WTC11 (cell line): ENCODE measurements around the gene APOA1.

Experiments used
- CTCF ChIP-seq: fragments of 200-600 bp; IDR thresholded peaks from 2 replicates; pipeline ENCODE4 v1.8.0; 2022; ENCODE audit warnings: antibody characterized with exemption
- ETV6 ChIP-seq: sonication (generic); formaldehyde crosslinking; IDR thresholded peaks from 2 replicates; pipeline ENCODE4 v1.8.1; 2022; ENCODE audit warnings: mild to moderate bottlenecking, missing genetic modification reagents
- JUN ChIP-seq: sonication (generic); formaldehyde crosslinking; IDR thresholded peaks from 2 replicates; pipeline ENCODE4 v1.8.0; 2023; ENCODE audit warnings: mild to moderate bottlenecking, missing genetic modification reagents
- TF ChIP-seq, protein P1 (sequence below): sonication (generic); formaldehyde crosslinking; IDR thresholded peaks from 2 replicates; pipeline ENCODE4 v1.8.0; 2022; ENCODE audit warnings: mild to moderate bottlenecking, missing genetic modification reagents

DNA sequence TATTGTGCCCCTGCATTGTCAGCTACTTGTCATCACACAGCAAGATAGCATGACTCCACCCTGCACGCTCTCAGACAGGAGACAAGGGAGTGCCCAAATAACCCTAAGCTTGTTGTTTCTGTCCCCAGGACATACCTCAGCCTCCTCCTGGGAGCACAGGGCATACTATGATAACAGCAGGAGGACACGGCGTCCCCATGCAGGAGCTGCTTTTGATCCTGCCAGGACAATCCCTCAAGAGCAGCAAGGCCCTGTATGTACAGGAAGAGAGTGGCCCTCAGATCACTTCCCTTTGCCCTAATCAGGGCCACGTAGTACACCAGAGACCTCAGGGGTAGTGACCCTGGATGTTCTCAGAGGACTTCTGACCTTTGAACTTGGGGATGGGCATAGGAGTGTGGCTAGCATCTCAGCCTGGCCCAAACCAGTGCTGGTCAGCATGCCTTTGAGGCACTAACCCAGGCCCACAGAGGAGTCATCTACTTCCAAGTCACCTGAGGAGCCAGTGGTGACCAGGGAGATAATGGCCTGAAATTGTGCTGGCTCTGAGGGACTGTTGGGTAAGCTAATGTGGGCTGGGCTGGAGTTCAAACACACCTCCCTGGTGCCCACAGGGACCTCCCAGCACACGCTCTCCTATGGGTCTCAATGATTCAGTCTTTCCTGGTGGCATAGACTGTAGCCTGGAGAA is 23.5 kb downstream of the APOA1 start:
- TF ChIP-seq ETV6 (CRISPR knock-in tag) = no peak
- TF ChIP-seq JUN (CRISPR knock-in tag) = no peak
- TF ChIP-seq, protein P1, sequence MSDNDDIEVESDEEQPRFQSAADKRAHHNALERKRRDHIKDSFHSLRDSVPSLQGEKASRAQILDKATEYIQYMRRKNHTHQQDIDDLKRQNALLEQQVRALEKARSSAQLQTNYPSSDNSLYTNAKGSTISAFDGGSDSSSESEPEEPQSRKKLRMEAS = no peak
- no peak for TF ChIP-seq CTCF
